H1 (cell line): ENCODE measurements around the gene S100A4. TPM values are rescaled to one million over a fixed set of nuclear protein-coding genes. Genes with fewer than 3 reads are reported as not detected.
A peak's percentile ranks its signal among the peaks of the same experiment; 100 is the strongest.

ENCODE experiments used
- CTCF ChIA-PET: fragments of 300-600 bp; sonication (Branson Sonifier 250); formaldehyde crosslinking; loops from one replicate; lab custom pipeline; 2021; ENCODE audit not compliant: partially characterized antibody; lab: Charles Lee
- POLR2A ChIA-PET: fragments of 300-600 bp; sonication (Branson Sonifier 250); formaldehyde crosslinking; loops from one replicate; lab custom pipeline; 2021; ENCODE audit warnings: inconsistent platforms; ENCODE audit not compliant: partially characterized antibody; lab: Charles Lee
- DNase-seq, 2 experiments: peaks; one replicate each; pipeline versions ENCODE4 v3.0.0 to v3.0.0-alpha.2; 2010 to 2022; ENCODE audit warnings: low spot score in 2 of 2, low read depth in 1 of 2, mixed read lengths in 1 of 2
- FAIRE-seq: peaks from 2 replicates; lab custom pipeline; 2011; peaks lifted over from hg19 to GRCh38; lab: Jason Lieb, UNC
- H2AFZ ChIP-seq: 2 replicates; pipeline ENCODE4 v1.8.1; 2012; ENCODE audit warnings: low read length, inconsistent platforms
- H2AK5ac ChIP-seq: 2 replicates; pipeline ENCODE4 v1.6.1; 2013; ENCODE audit warnings: low read depth, low read length
- H2BK120ac ChIP-seq: replicated peaks from 2 replicates; pipeline ENCODE3; 2013; ENCODE audit warnings: low read depth, low read length, inconsistent platforms
- H2BK12ac ChIP-seq: 2 replicates; pipeline ENCODE4 v1.6.1; 2013; ENCODE audit warnings: low read depth, low read length
- H2BK15ac ChIP-seq: 2 replicates; pipeline ENCODE4 v1.6.1; 2013; ENCODE audit warnings: low read length
- H2BK20ac ChIP-seq: 2 replicates; pipeline ENCODE4 v1.6.1; 2013; ENCODE audit warnings: low read length
- H2BK5ac ChIP-seq: 2 replicates; pipeline ENCODE4 v1.6.1; 2013; ENCODE audit warnings: low read depth, low read length
- H3K14ac ChIP-seq: 2 replicates; pipeline ENCODE4 v1.6.1; 2013; ENCODE audit warnings: inconsistent platforms; ENCODE audit not compliant: insufficient read length
- H3K18ac ChIP-seq: 2 replicates; pipeline ENCODE4 v1.6.1; 2013; ENCODE audit warnings: low read length; ENCODE audit errors: extremely low read depth
- H3K23ac ChIP-seq: 2 replicates; pipeline ENCODE4 v1.6.1; 2013; ENCODE audit warnings: inconsistent platforms; ENCODE audit not compliant: insufficient read length
- H3K23me2 ChIP-seq: 2 replicates; pipeline ENCODE4 v1.6.1; 2013; ENCODE audit warnings: low read depth, low read length
- H3K27ac ChIP-seq: 2 replicates; pipeline ENCODE4 v1.6.1; 2011; ENCODE audit warnings: low read depth, low read length, inconsistent platforms
- H3K27me3 ChIP-seq, 4 experiments: replicated peaks in 1 of 4; 1 replicate in 1 of 4; 2 replicates in 3 of 4; pipeline versions ENCODE4 v1.6.1 to v1.8.1; 2011 to 2013; ENCODE audit warnings: low read length in 3 of 4, mild to moderate bottlenecking in 3 of 4, inconsistent platforms in 2 of 4, mixed read lengths in 2 of 4, moderate library complexity in 1 of 4; ENCODE audit not compliant: control insufficient read depth in 3 of 4, insufficient read depth in 3 of 4; ENCODE audit errors: extremely low read depth in 1 of 4
- H3K36me3 ChIP-seq, 4 experiments: 2 replicates each; pipeline versions ENCODE4 v1.6.1 to v1.8.1; 2011 to 2013; ENCODE audit warnings: mild to moderate bottlenecking in 4 of 4, low read length in 3 of 4, moderate library complexity in 2 of 4, control low read depth in 1 of 4, inconsistent platforms in 1 of 4; ENCODE audit not compliant: insufficient read depth in 4 of 4, control insufficient read depth in 2 of 4
- H3K4ac ChIP-seq: replicated peaks from 2 replicates; pipeline ENCODE3; 2013; ENCODE audit warnings: low read length, low read depth, mixed read lengths, inconsistent platforms; ENCODE audit not compliant: insufficient read length
- H3K4me1 ChIP-seq, 4 experiments: replicated peaks in 1 of 4; 1 replicate in 1 of 4; 2 replicates in 3 of 4; pipeline versions ENCODE4 v1.6.1 to v1.8.1; 2011 to 2013; ENCODE audit warnings: low read length in 3 of 4, inconsistent platforms in 2 of 4, mixed read lengths in 1 of 4; ENCODE audit not compliant: insufficient read depth in 4 of 4, control insufficient read depth in 3 of 4
- H3K4me2 ChIP-seq, 2 experiments: 2 replicates each; pipeline versions ENCODE4 v1.6.1 to v1.8.1; 2011 to 2013; ENCODE audit warnings: low read depth in 2 of 2, low read length in 2 of 2, control low read depth in 1 of 2, inconsistent platforms in 1 of 2, mild to moderate bottlenecking in 1 of 2; ENCODE audit not compliant: insufficient read depth in 1 of 2
- H3K4me3 ChIP-seq, 4 experiments: fragments of 200-600, 300-600 bp in 1 of 4; sonication (generic), shearing (Covaris generic), sonication (Bioruptor Twin) in 1 of 4; 2 replicates each; pipeline versions ENCODE4 v1.5.1 to v1.8.1; 2011 to 2016; ENCODE audit warnings: low read length in 4 of 4, low read depth in 3 of 4, control low read depth in 2 of 4, inconsistent platforms in 2 of 4, mild to moderate bottlenecking in 2 of 4, mixed read lengths in 1 of 4, moderate library complexity in 1 of 4; ENCODE audit not compliant: insufficient read depth in 2 of 4; ENCODE audit errors: extremely low read depth in 1 of 4
- H3K56ac ChIP-seq: replicated peaks from 2 replicates; pipeline ENCODE3; 2013; ENCODE audit warnings: low read depth, mild to moderate bottlenecking, mixed read lengths, low read length, inconsistent platforms; ENCODE audit not compliant: insufficient read length
- H3K79me1 ChIP-seq: 2 replicates; pipeline ENCODE4 v1.6.1; 2013; ENCODE audit warnings: low read depth, low read length, control low read depth
- H3K79me2 ChIP-seq, 2 experiments: 2 replicates each; pipeline versions ENCODE4 v1.6.1 to v1.8.1; 2012 to 2013; ENCODE audit warnings: low read length in 2 of 2, mild to moderate bottlenecking in 2 of 2, inconsistent platforms in 1 of 2; ENCODE audit not compliant: insufficient read depth in 2 of 2, control insufficient read depth in 1 of 2
- H3K9ac ChIP-seq, 4 experiments: replicated peaks in 1 of 4; 1 replicate in 1 of 4; 2 replicates in 3 of 4; pipeline versions ENCODE4 v1.6.1 to v1.8.1; 2011 to 2013; ENCODE audit warnings: low read depth in 3 of 4, low read length in 3 of 4, control low read depth in 2 of 4, mild to moderate bottlenecking in 2 of 4, moderate library complexity in 2 of 4, inconsistent platforms in 1 of 4; ENCODE audit errors: extremely low read depth in 1 of 4
- H3K9me3 ChIP-seq, 2 experiments: 2 replicates each; pipeline versions ENCODE4 v1.6.1 to v1.8.1; 2012 to 2013; ENCODE audit warnings: mild to moderate bottlenecking in 2 of 2, moderate library complexity in 2 of 2, control low read depth in 1 of 2, inconsistent platforms in 1 of 2, low read depth in 1 of 2, low read length in 1 of 2, mixed read lengths in 1 of 2; ENCODE audit not compliant: insufficient read depth in 2 of 2
- H4K20me1 ChIP-seq, 2 experiments: replicated peaks in 1 of 2; 2 replicates each; pipeline versions ENCODE3 to v1.8.1; 2011 to 2013; ENCODE audit warnings: inconsistent platforms in 2 of 2, low read length in 2 of 2, mild to moderate bottlenecking in 1 of 2; ENCODE audit not compliant: insufficient read depth in 2 of 2, control insufficient read depth in 1 of 2
- H4K5ac ChIP-seq: 2 replicates; pipeline ENCODE4 v1.6.1; 2013; ENCODE audit warnings: low read length, low read depth, mixed read lengths, inconsistent platforms; ENCODE audit not compliant: insufficient read length
- H4K8ac ChIP-seq: 2 replicates; pipeline ENCODE4 v1.8.0; 2013; ENCODE audit warnings: mild to moderate bottlenecking, moderate library complexity, low read length, inconsistent platforms; ENCODE audit not compliant: insufficient read depth; ENCODE audit errors: extremely low read depth
- H4K91ac ChIP-seq: replicated peaks from 2 replicates; pipeline ENCODE3; 2013; ENCODE audit warnings: low read length, mixed read lengths, inconsistent platforms; ENCODE audit not compliant: insufficient read length
- BCL11A ChIP-seq, 2 experiments: IDR thresholded peaks; one replicate each; pipeline ENCODE4 v1.6.1; 2011; ENCODE audit warnings: low read depth in 2 of 2, low read length in 2 of 2, mild to moderate bottlenecking in 2 of 2
- CREB1 ChIP-seq: IDR thresholded peaks from 2 replicates; pipeline ENCODE4 v1.6.1; 2012; ENCODE audit warnings: inconsistent platforms
- FOSL1 ChIP-seq: IDR thresholded peaks from 2 replicates; pipeline ENCODE4 v1.6.1; 2011; ENCODE audit warnings: mild to moderate bottlenecking, low read depth, low read length, moderate library complexity; ENCODE audit not compliant: insufficient read depth
- POLR2AphosphoS5 ChIP-seq: IDR thresholded peaks from 2 replicates; pipeline ENCODE4 v1.6.1; 2011; ENCODE audit warnings: low read depth, low read length
- SIN3A ChIP-seq, 2 experiments: IDR thresholded peaks in 1 of 2; conservative IDR thresholded peaks in 1 of 2; 2 replicates each; pipeline ENCODE4 v1.6.1; 2011 to 2012; ENCODE audit warnings: low read length in 2 of 2, improper control_type of control experiment in 1 of 2, low read depth in 1 of 2, mild to moderate bottlenecking in 1 of 2
- WGBS, 2 experiments: shearing (Covaris generic) in 1 of 2; methylation state at CpG; one replicate each; pipeline versions ENCODE4 v1.1.6 to v1.1.7; 2013 to 2015; ENCODE audit warnings: low lambda C conversion rate in 2 of 2, mixed read lengths in 2 of 2, inconsistent platforms in 1 of 2, low coverage in 1 of 2, missing lambda C conversion rate in 1 of 2; ENCODE audit not compliant: insufficient replicate concordance in 2 of 2, insufficient coverage in 1 of 2, insufficient read length in 1 of 2; ENCODE audit errors: extremely low coverage in 1 of 2, missing lambda C conversion rate in 1 of 2; 5-methylcytosine and 5-hydroxymethylcytosine counted together
- polyA plus RNA-seq, 7 experiments: library from polyadenylated mRNA; depleted of rRNA in 3 of 7; stranded (reverse) in 5 of 7; unstranded in 2 of 7; fragments of >200 nt in 5 of 7; fragments of 200-250 nt in 2 of 7; gene quantifications; 1 replicate in 5 of 7; 2 replicates in 1 of 7; 4 replicates in 1 of 7; pipeline versions ENCODE4 v1.2.1 to v1.2.3, GENCODE V29; 2011 to 2013; ENCODE audit warnings: missing spikeins in 2 of 7, mixed read lengths in 2 of 7
- total RNA-seq: library from RNA; stranded (reverse); fragmentation: NEBNext Ultra II Directional; extraction: Animal tissue kit (Norgen Biotek cat#: 25700); gene quantifications from 2 replicates; pipeline ENCODE4 v1.2.1, GENCODE V29; 2021

The S100A4 gene
- total and polyA plus RNA-seq, 2 of the 8 experiments (the other 6 are each of a cell fraction or from before 2014, with no cell fraction given) = 36.3 to 85.4 TPM

GRCh38 chr1:153536671-153537375, 8.8 kb downstream of the S100A4 start:
- Histone ChIP-seq H3K23ac (no peak overlapping the region), H4K20me1 (no peaks in the 10 kb centered on the region), H2BK120ac (no peak overlapping the region), H2BK15ac (peak overlapping the region; percentile 74; the same call in 1 of the 2 replicates), H3K79me1 (no peaks in the 10 kb centered on the region), H3K23me2 (peaks cover 2% of the 10 kb centered on the region), H3K4me1 (peaks cover 15 to 38% (median 24%) of the 10 kb centered on the region in 4 experiments), H3K27ac (no peak overlapping the region), H2BK12ac (peak overlapping the region; percentile 96; the same call in 1 of the 2 replicates), H3K79me2 (no peaks in the 10 kb centered on the region), H4K91ac (peak overlapping the region; percentile 92), H3K4me3 (peak overlapping the region in 1 of 4 experiments; percentile 55; a peak in 2 of 8 replicates), H3K56ac (no peak overlapping the region), H2BK20ac (peak overlapping the region; percentile 90; the same call in 1 of the 2 replicates), H3K36me3 (no peaks in the 10 kb centered on the region), H2BK5ac (peak overlapping the region; percentile 29; the same call in 1 of the 2 replicates), H3K4me2 (peak overlapping the region; percentile 74 to 75), H2AFZ (no peak overlapping the region), H3K9ac (no peak overlapping the region), H3K27me3 (peaks cover 0 to 19% (median 6%) of the 10 kb centered on the region in 4 experiments; a peak in 5 of 7 replicates), H4K5ac (no peak overlapping the region), H4K8ac (no peak overlapping the region), H3K4ac (no peak overlapping the region), H3K18ac (0 out of 2 replicates have a peak overlapping the region, but pooled peaks have one; percentile 82), H3K14ac (no peak overlapping the region), H3K9me3 (no peaks in the 10 kb centered on the region), H2AK5ac (0 out of 2 replicates have a peak overlapping the region, but pooled peaks have one; percentile 7)
- ChIA-PET POLR2A (interaction anchor here (2.8 kb wide), 1 partner anchor 31 kb away, joined by 10 read pairs; no protein-coding TSS in a partner anchor), CTCF (interaction anchor here (0.8 to 10.2 kb wide), 7 partner anchors 9 to 91 kb away, joined by 3 to 165 read pairs (median 30); partner anchors contain the start of genes S100A1, S100A13, S100A14 and S100A16)
- WGBS, 2 experiments = 91% methylated on average over 7 of the region's 9 CpGs; no CpG with 5 or more reads in 1 of the 2 experiments
- FAIRE-seq = no peak
- TF ChIP-seq POLR2AphosphoS5 (no peak), SIN3A (conservative IDR thresholded peaks at IDR 0.05 in 1 of 2, IDR thresholded peaks at IDR 0.05 in 1 of 2; ENCODE audit: low read depth in 1 of 2, low read length in 2 of 2) (no peak), FOSL1 (no peak), BCL11A (IDR thresholded peaks at IDR 0.05; ENCODE audit: low read depth in 2 of 2, low read length in 2 of 2) (no peak), CREB1 (no peak)
- DNase-seq = no peak
